Caco-2 (cell line): Measurements from ENCODE around the gene PRLH. TPM values are rescaled to one million over a fixed set of nuclear protein-coding genes. Genes with fewer than 3 reads are reported as not detected.

Source experiments
- BruUV-seq: library from RNA; stranded (reverse); fragments of 400-500 nt; replicated peaks from 2 replicates; lab custom pipeline; 2021; lab: Mats Ljungman, UMichigan
- CTCF ChIA-PET: fragments of 300-600 bp; sonication (Branson Sonifier 250); formaldehyde crosslinking; loops from one replicate; lab custom pipeline; 2022; ENCODE audit warnings: antibody characterized with exemption; lab: Charles Lee
- POLR2A ChIA-PET: fragments of 300-600 bp; sonication (Branson Sonifier 250); formaldehyde crosslinking; loops from one replicate; lab custom pipeline; 2022; ENCODE audit warnings: antibody characterized with exemption; lab: Charles Lee
- DNase-seq, 2 experiments: peaks; one replicate each; pipeline versions ENCODE4 v3.0.0 to v3.0.0-alpha.2; 2020 to 2022
- H3K27me3 ChIP-seq: replicated peaks from 2 replicates; pipeline ENCODE4 v1.6.0; 2011; ENCODE audit warnings: low read length; ENCODE audit not compliant: control insufficient read depth, insufficient read depth
- H3K36me3 ChIP-seq: 2 replicates; pipeline ENCODE4 v1.5.1; 2011; ENCODE audit warnings: low read length; ENCODE audit not compliant: control insufficient read depth, insufficient read depth
- H3K4me1 ChIP-seq: fragments of 250-450 bp; sonication (Bioruptor Pico); 2 replicates; pipeline ENCODE4 v1.5.1; 2020; ENCODE audit warnings: mild to moderate bottlenecking
- H3K4me3 ChIP-seq: 2 replicates; pipeline ENCODE4 v1.5.1; 2011; ENCODE audit warnings: low read depth, mild to moderate bottlenecking, control low read depth, low read length
- H3K9me3 ChIP-seq: fragments of 250-450 bp; sonication (Bioruptor Pico); 2 replicates; pipeline ENCODE4 v1.5.1; 2020; ENCODE audit warnings: mild to moderate bottlenecking, moderate library complexity
- H3K27ac Mint-ChIP-seq: one replicate; pipeline ENCODE4 v1.8.0; 2022; ENCODE audit warnings: mixed read lengths; ENCODE audit not compliant: unreplicated experiment
- H3K27me3 Mint-ChIP-seq: one replicate; pipeline ENCODE4 v1.8.0; 2022; ENCODE audit warnings: mixed read lengths; ENCODE audit not compliant: insufficient read depth, unreplicated experiment
- H3K36me3 Mint-ChIP-seq: one replicate; pipeline ENCODE4 v1.8.0; 2022; ENCODE audit warnings: mild to moderate bottlenecking, mixed read lengths; ENCODE audit not compliant: insufficient read depth, unreplicated experiment
- H3K4me1 Mint-ChIP-seq: one replicate; pipeline ENCODE4 v1.8.0; 2022; ENCODE audit warnings: low read depth, mixed read lengths; ENCODE audit not compliant: unreplicated experiment
- H3K4me3 Mint-ChIP-seq: one replicate; pipeline ENCODE4 v1.8.0; 2022; ENCODE audit warnings: mild to moderate bottlenecking, moderate library complexity, mixed read lengths; ENCODE audit not compliant: unreplicated experiment
- H3K9me3 Mint-ChIP-seq: one replicate; pipeline ENCODE4 v1.8.0; 2022; ENCODE audit warnings: mixed read lengths; ENCODE audit not compliant: unreplicated experiment
- intact Hi-C: fragments of 100-400 bp; cut with micrococcal nuclease; formaldehyde crosslinking; loops from one replicate; pipeline ENCODE4 v1.10.0; 2022; ENCODE audit not compliant: unreplicated experiment
- total RNA-seq: library from RNA; stranded (reverse); gene quantifications from 2 replicates; pipeline ENCODE4 v1.2.3, GENCODE V29; 2022
- TF ChIP-seq, protein P1 (sequence below), 2 experiments: fragments of 200-600 bp in 1 of 2; IDR thresholded peaks; 1 replicate in 1 of 2; 2 replicates in 1 of 2; pipeline versions ENCODE4 v1.5.1 to v1.8.0; 2011 to 2022; ENCODE audit warnings: antibody characterized with exemption in 1 of 2, control low read depth in 1 of 2, inconsistent platforms in 1 of 2, low read depth in 1 of 2, low read length in 1 of 2, mild to moderate bottlenecking in 1 of 2, moderate library complexity in 1 of 2; ENCODE audit not compliant: insufficient read depth in 1 of 2, severe bottlenecking in 1 of 2, unreplicated experiment in 1 of 2

Gene PRLH
- total RNA-seq, 1 experiment from 2014 or later, result not detected

DNA sequence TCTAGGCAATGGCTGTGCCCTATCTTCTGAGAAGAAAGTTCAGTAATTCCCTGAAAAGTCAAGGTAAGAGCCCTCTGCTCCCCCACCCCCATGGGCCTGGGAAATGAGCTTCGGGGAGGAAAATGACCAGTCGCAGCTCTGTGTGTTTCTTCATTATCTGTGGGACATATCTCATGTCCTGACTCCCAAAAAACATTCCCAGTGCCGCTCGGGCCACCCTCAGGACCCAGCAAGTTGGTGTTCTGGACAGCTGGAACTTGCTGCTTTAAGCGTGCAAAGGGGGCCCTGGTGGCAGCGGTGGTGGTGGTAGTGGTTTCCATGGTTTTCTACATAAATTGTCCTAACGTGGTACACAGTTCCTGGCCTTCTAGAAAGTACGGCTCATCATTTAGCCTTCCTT, 17.2 kb upstream of the PRLH start:
- no peaks in the 10 kb centered on the region for H3K4me1 ChIP-seq
- no peak overlapping the region for H3K4me3 Mint-ChIP-seq
- no peaks in the 10 kb centered on the region for H3K36me3 Mint-ChIP-seq
- CTCF ChIA-PET, result no interaction called here
- no peaks in the 10 kb centered on the region for H3K27me3 ChIP-seq
- BruUV-seq, result no TSS peak
- H3K27me3 Mint-ChIP-seq, result no peaks in the 10 kb centered on the region
- H3K4me3 ChIP-seq, result no peak overlapping the region
- no peaks in the 10 kb centered on the region for H3K36me3 ChIP-seq
- H3K27ac Mint-ChIP-seq, result no peak overlapping the region
- POLR2A ChIA-PET, result no interaction called here
- TF ChIP-seq, protein P1, sequence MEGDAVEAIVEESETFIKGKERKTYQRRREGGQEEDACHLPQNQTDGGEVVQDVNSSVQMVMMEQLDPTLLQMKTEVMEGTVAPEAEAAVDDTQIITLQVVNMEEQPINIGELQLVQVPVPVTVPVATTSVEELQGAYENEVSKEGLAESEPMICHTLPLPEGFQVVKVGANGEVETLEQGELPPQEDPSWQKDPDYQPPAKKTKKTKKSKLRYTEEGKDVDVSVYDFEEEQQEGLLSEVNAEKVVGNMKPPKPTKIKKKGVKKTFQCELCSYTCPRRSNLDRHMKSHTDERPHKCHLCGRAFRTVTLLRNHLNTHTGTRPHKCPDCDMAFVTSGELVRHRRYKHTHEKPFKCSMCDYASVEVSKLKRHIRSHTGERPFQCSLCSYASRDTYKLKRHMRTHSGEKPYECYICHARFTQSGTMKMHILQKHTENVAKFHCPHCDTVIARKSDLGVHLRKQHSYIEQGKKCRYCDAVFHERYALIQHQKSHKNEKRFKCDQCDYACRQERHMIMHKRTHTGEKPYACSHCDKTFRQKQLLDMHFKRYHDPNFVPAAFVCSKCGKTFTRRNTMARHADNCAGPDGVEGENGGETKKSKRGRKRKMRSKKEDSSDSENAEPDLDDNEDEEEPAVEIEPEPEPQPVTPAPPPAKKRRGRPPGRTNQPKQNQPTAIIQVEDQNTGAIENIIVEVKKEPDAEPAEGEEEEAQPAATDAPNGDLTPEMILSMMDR (IDR thresholded peaks at IDR 0.05; ENCODE audit: insufficient read depth in 1 of 2, low read depth in 1 of 2, low read length in 1 of 2, severe bottlenecking in 1 of 2, unreplicated experiment in 1 of 2), result no peak
- DNase-seq, result no peak
- no peaks in the 10 kb centered on the region for H3K9me3 ChIP-seq
- H3K4me1 Mint-ChIP-seq, result peaks cover 5% of the 10 kb centered on the region
- intact Hi-C loops, result no loop called here
- no peaks in the 10 kb centered on the region for H3K9me3 Mint-ChIP-seq

DNA sequence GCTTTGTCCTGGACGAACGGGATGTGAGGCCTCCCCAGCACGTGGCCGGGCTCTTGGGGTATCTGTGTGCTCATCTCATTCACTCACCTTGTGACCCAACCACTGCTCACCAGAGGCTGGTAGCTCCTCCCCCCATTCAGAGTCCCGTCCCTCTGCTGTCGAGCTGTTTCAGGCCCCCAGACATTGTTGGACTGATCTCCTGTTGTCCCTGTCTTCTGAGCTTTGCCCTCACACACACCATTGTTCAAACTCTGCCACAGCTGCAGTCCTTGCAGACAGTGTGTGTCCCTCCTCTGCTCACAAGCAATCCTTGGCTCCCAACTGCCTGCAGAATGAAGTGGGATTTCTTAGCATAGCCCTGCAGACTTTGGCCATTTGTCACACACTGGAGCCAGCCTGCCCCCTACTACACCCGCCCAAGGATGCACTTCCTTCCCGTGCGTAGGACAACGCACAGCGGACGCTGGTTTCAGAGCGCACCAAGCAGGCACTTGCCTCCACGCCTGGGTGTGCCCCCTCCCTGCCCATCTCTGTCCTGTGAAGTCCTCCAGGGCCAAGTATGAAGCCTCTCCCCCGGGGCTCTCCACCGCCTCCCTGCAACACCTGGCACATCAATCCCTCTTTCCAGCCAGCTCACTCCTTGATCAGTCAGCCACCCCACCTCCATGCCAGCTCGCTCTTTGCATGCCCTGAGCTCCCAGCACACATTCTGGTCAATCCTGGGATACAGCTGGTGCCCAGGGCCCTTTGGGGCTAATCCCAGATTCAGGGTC, 16.5 kb upstream of the PRLH start:
- BruUV-seq, result no TSS peak
- Histone ChIP-seq H3K27me3 (no peaks in the 10 kb centered on the region), H3K4me1 (no peaks in the 10 kb centered on the region), H3K36me3 (no peaks in the 10 kb centered on the region), H3K4me3 (no peak overlapping the region), H3K9me3 (no peaks in the 10 kb centered on the region)
- TF ChIP-seq, protein P1 (IDR thresholded peaks at IDR 0.05; ENCODE audit: insufficient read depth in 1 of 2, low read depth in 1 of 2, low read length in 1 of 2, severe bottlenecking in 1 of 2, unreplicated experiment in 1 of 2), result no peak
- Mint-ChIP-seq H3K27me3 (no peaks in the 10 kb centered on the region), H3K36me3 (no peaks in the 10 kb centered on the region), H3K4me1 (peaks cover 5% of the 10 kb centered on the region), H3K27ac (no peak overlapping the region), H3K9me3 (no peaks in the 10 kb centered on the region), H3K4me3 (no peak overlapping the region)
- no peak for DNase-seq
- intact Hi-C loops, result no loop called here
- POLR2A ChIA-PET, result no interaction called here
- CTCF ChIA-PET, result no interaction called here

DNA sequence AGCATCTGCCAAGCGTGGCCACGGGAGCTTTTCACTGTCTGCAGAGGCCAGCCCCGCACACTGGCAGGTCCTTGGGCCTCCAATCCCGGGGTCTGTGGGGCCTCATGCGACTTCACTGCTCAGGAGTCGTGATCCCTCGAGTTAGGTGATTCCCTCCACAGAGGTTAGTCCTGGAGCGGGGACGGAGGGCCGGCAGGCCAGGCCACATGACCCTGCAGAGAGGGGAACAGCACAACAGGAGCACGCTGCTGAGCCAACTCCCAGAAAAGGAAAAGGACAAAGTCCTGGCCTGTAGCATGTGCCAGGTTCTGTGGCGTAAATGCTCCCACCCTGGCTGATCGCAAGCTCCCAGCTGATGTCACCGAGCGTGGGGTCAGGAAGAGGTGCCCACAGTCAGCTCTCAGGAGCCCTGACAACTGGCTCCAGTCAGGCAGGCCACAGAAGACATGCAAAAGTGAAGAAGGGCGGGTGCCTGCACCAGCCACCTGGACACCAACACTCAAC, 15.3 kb upstream of the PRLH start:
- Mint-ChIP-seq H3K27me3 (no peaks in the 10 kb centered on the region), H3K27ac (no peak overlapping the region), H3K4me1 (peaks cover 5% of the 10 kb centered on the region), H3K36me3 (no peaks in the 10 kb centered on the region), H3K4me3 (no peak overlapping the region), H3K9me3 (no peaks in the 10 kb centered on the region)
- ChIA-PET POLR2A (no interaction called here), CTCF (no interaction called here)
- no peaks in the 10 kb centered on the region for H3K4me1 ChIP-seq
- BruUV-seq, result no TSS peak
- intact Hi-C loops, result no loop called here
- DNase-seq, result no peak
- no peaks in the 10 kb centered on the region for H3K36me3 ChIP-seq
- H3K4me3 ChIP-seq, result no peak overlapping the region
- no peaks in the 10 kb centered on the region for H3K27me3 ChIP-seq
- TF ChIP-seq, protein P1 (IDR thresholded peaks at IDR 0.05; ENCODE audit: insufficient read depth in 1 of 2, low read depth in 1 of 2, low read length in 1 of 2, severe bottlenecking in 1 of 2, unreplicated experiment in 1 of 2), result no peak
- no peaks in the 10 kb centered on the region for H3K9me3 ChIP-seq
